HG03103 (cell line): Measurements from ENCODE around the gene PLEKHM3.
"Not testable (repeated sequence)": the region's sequence is repeated elsewhere in the genome, so short reads cannot be mapped to it uniquely, and the experiment has no call there.

Source experiments
- ATAC-seq: cut with Tn5 transposase; IDR thresholded peaks from one replicate; pipeline ENCODE4 v1.9.1; 2021; ENCODE audit warnings: low read depth; ENCODE audit not compliant: unreplicated experiment

Gene PLEKHM3

GRCh38 chr2:207932106-207932505 lies 93.2 kb downstream of the PLEKHM3 start:
- ATAC-seq: no peak

- ATAC-seq: no peak
Measured at GRCh38 chr2:207930747-207931146, 94.6 kb downstream of the PLEKHM3 start.

GRCh38 chr2:207929923-207930322 lies 95.4 kb downstream of the PLEKHM3 start:
- no peak for ATAC-seq

GRCh38 chr2:207928079-207928478 lies 97.2 kb downstream of the PLEKHM3 start:
- ATAC-seq: no peak

- ATAC-seq: no peak
Measured at GRCh38 chr2:207926989-207927300, 98.4 kb downstream of the PLEKHM3 start.

GRCh38 chr2:207926133-207926988 lies 99.0 kb downstream of the PLEKHM3 start:
- no peak for ATAC-seq

GRCh38 chr2:207925601-207926000 lies 99.7 kb downstream of the PLEKHM3 start:
- ATAC-seq: no peak

- no peak for ATAC-seq
Measured at GRCh38 chr2:207921606-207922005, 103.7 kb downstream of the PLEKHM3 start.

- ATAC-seq: no peak
Measured at GRCh38 chr2:207920721-207921120, 104.6 kb downstream of the PLEKHM3 start.

GRCh38 chr2:207920321-207920720 lies 105.0 kb downstream of the PLEKHM3 start:
- ATAC-seq: no peak

GRCh38 chr2:207919164-207919919 lies 106.0 kb downstream of the PLEKHM3 start:
- no peak for ATAC-seq

GRCh38 chr2:207914716-207915115 lies 110.6 kb downstream of the PLEKHM3 start:
- no peak for ATAC-seq

GRCh38 chr2:207913772-207914358 lies 111.5 kb downstream of the PLEKHM3 start:
- no peak for ATAC-seq

GRCh38 chr2:207911856-207912255 lies 113.5 kb downstream of the PLEKHM3 start:
- no peak for ATAC-seq

- ATAC-seq: no peak
Measured at GRCh38 chr2:207911215-207911614, 114.1 kb downstream of the PLEKHM3 start.

- ATAC-seq: not testable (repeated sequence)
Measured at GRCh38 chr2:207906495-207906894, 118.8 kb downstream of the PLEKHM3 start.

- no peak for ATAC-seq
Measured at GRCh38 chr2:207905546-207905945, 119.8 kb downstream of the PLEKHM3 start.

GRCh38 chr2:207903236-207903635 lies 122.1 kb downstream of the PLEKHM3 start:
- no peak for ATAC-seq

- no peak for ATAC-seq
Measured at GRCh38 chr2:207902821-207903220, 122.5 kb downstream of the PLEKHM3 start.

GRCh38 chr2:207901829-207902228 lies 123.5 kb downstream of the PLEKHM3 start:
- no peak for ATAC-seq

GRCh38 chr2:207901401-207901800 lies 123.9 kb downstream of the PLEKHM3 start:
- no peak for ATAC-seq

GRCh38 chr2:207898354-207898695 lies 127.0 kb downstream of the PLEKHM3 start:
- no peak for ATAC-seq
